Esophagus squamous epithelium (tissue), 4 donors: ENCODE measurements around the gene KIAA0232.

Experiments used
- CTCF ChIP-seq, 6 experiments: fragments of 450-650 bp in 4 of 6; fragments of 200-600 bp in 2 of 6; sonication (generic) in 2 of 6; IDR thresholded peaks; one replicate each; pipeline ENCODE4 v1.5.1; 2016 to 2019; ENCODE audit warnings: antibody characterized with exemption in 6 of 6, mild to moderate bottlenecking in 4 of 6, moderate library complexity in 4 of 6
- POLR2A ChIP-seq, 4 donors: fragments of 450-650 bp; IDR thresholded peaks; one replicate each; pipeline ENCODE4 v1.6.1; 2017; ENCODE audit warnings: antibody characterized with exemption in 4 of 4, mild to moderate bottlenecking in 4 of 4, moderate library complexity in 3 of 4

DNA sequence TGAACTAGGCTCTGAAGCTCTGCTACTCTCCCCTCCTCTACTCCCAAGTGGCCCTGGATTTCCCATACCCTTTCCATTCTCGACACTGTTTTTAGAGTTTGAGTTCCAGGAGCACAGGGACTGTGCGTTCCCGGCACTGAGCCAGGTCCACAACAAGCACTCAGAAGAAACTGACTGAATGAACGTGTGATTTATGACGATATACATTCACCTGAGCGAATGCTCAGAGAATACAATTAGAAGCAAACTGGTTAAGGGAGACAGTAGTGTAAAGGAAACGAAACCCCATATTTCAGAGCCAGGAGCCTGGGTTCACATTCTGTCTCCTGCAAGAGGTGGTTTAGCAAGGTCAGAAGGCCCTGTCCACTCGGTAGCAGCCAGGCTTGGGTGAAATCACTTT, 1.4 kb upstream of the KIAA0232 start:
- TF ChIP-seq CTCF (IDR thresholded peaks at IDR 0.05) (no peak), POLR2A (IDR thresholded peaks at IDR 0.05) (no peak)
